NOMO-1 (cell line): Measurements from ENCODE around the gene PDXDC1.
"Not testable (repeated sequence)": the region's sequence is repeated elsewhere in the genome, so short reads cannot be mapped to it uniquely, and the experiment has no call there.

Experiments
- DNase-seq, 2 experiments: peaks; one replicate each; lab custom pipeline; 2025; ENCODE audit not compliant: unreplicated experiment in 2 of 2; lab: John Stamatoyannopoulos, UW

Gene PDXDC1

GRCh38 chr16:15057681-15058417 is 83.0 kb downstream of the PDXDC1 start:
- no peak for DNase-seq

- no peak for DNase-seq
These were observed 84.5 kb downstream of the PDXDC1 start for GRCh38 chr16:15059324-15059723.

- DNase-seq, result peak; percentile 4 to 9
These were observed 87.4 kb downstream of the PDXDC1 start for GRCh38 chr16:15062085-15062810.

GRCh38 chr16:15065961-15066360 is 91.1 kb downstream of the PDXDC1 start:
- not testable (repeated sequence) for DNase-seq

GRCh38 chr16:15066690-15067089 is 91.9 kb downstream of the PDXDC1 start:
- DNase-seq, result not testable (repeated sequence)

- DNase-seq, result not testable (repeated sequence)
These were observed 96.2 kb downstream of the PDXDC1 start for GRCh38 chr16:15071013-15071412.

GRCh38 chr16:15071916-15072769 is 97.3 kb downstream of the PDXDC1 start:
- peak in 1 of 2 experiments; percentile 1 for DNase-seq

- DNase-seq, result no peak
These were observed 98.3 kb downstream of the PDXDC1 start for GRCh38 chr16:15073101-15073500.

GRCh38 chr16:15076161-15076560 is 101.3 kb downstream of the PDXDC1 start:
- DNase-seq, result not testable (repeated sequence)

- DNase-seq, result not testable (repeated sequence)
These were observed 106.1 kb downstream of the PDXDC1 start for GRCh38 chr16:15080883-15081282.

- not testable (repeated sequence) for DNase-seq
These were observed 108.0 kb downstream of the PDXDC1 start for GRCh38 chr16:15082788-15083187.

GRCh38 chr16:15090663-15091269 is 115.9 kb downstream of the PDXDC1 start:
- not testable (repeated sequence) for DNase-seq

- not testable (repeated sequence) for DNase-seq
These were observed 118.7 kb downstream of the PDXDC1 start for GRCh38 chr16:15093571-15093954.

- DNase-seq, result peak; percentile 81 to 91
These were observed 119.4 kb downstream of the PDXDC1 start, which contains the start of gene RRN3 for GRCh38 chr16:15093955-15094827. Gene RRN3, minus strand, starts transcription at chr16:15094272. Its CDS starts 39 bp downstream, at chr16:15094233.

- DNase-seq, result not testable (repeated sequence)
These were observed 121.8 kb downstream of the PDXDC1 start for GRCh38 chr16:15096583-15096972.

GRCh38 chr16:15099366-15099909 is 124.6 kb downstream of the PDXDC1 start:
- not testable (repeated sequence) for DNase-seq

GRCh38 chr16:15100372-15100987 is 125.7 kb downstream of the PDXDC1 start:
- DNase-seq, result not testable (repeated sequence)

GRCh38 chr16:15127641-15128425 is 153.0 kb downstream of the PDXDC1 start:
- DNase-seq, result not testable (repeated sequence)
